ENCODE measurements around the gene PLCG2. TPM values are rescaled to one million over a fixed set of nuclear protein-coding genes. Genes with fewer than 3 reads are reported as not detected.

PLCG2 gene
- total RNA-seq, 2 experiments from 2014 or later = 196 to 485 TPM

- H3K79me2 ChIP-seq (ENCODE audit: insufficient read depth, low read depth, low read length) = peaks cover 62% of the 10 kb centered on the region
- H3K4me3 ChIP-seq (ENCODE audit: low read depth, low read length, poor library complexity, severe bottlenecking) = peak overlapping the region; percentile 85
- peak overlapping the region; percentile 92 for H3K27ac ChIP-seq (ENCODE audit: low read depth, low read length, poor library complexity, severe bottlenecking)
- no peak overlapping the region for H2AFZ ChIP-seq (ENCODE audit: low read length)
- TF ChIP-seq, protein P1, sequence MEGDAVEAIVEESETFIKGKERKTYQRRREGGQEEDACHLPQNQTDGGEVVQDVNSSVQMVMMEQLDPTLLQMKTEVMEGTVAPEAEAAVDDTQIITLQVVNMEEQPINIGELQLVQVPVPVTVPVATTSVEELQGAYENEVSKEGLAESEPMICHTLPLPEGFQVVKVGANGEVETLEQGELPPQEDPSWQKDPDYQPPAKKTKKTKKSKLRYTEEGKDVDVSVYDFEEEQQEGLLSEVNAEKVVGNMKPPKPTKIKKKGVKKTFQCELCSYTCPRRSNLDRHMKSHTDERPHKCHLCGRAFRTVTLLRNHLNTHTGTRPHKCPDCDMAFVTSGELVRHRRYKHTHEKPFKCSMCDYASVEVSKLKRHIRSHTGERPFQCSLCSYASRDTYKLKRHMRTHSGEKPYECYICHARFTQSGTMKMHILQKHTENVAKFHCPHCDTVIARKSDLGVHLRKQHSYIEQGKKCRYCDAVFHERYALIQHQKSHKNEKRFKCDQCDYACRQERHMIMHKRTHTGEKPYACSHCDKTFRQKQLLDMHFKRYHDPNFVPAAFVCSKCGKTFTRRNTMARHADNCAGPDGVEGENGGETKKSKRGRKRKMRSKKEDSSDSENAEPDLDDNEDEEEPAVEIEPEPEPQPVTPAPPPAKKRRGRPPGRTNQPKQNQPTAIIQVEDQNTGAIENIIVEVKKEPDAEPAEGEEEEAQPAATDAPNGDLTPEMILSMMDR (conservative IDR thresholded peaks at IDR 0.05; ENCODE audit: low read length) = no peak
- TF ChIP-seq EZH2phosphoT487 (IDR thresholded peaks at IDR 0.05; ENCODE audit: borderline replicate concordance, low read depth, low read length) = no peak
- 0 out of 2 replicates have a peak, but pooled peaks cover 7% of the 10 kb centered on the region for H4K20me1 ChIP-seq (ENCODE audit: insufficient read depth, low read length)
- ChIA-PET POLR2A (interaction anchor here (0.7 to 10.1 kb wide), 13 partner anchors 9 to 94 kb away, joined by 3 to 57 read pairs (median 5); no protein-coding TSS in a partner anchor), CTCF (ENCODE audit: unreplicated experiment) (interaction anchor here (0.5 to 1.5 kb wide), 2 partner anchors 9 to 37 kb away, joined by 3 to 4 read pairs; no protein-coding TSS in a partner anchor)
- intact Hi-C loops (cut with micrococcal nuclease; ENCODE audit: unreplicated experiment) = loop anchor here (5.0 kb wide), 1 partner anchor 107 kb away; no protein-coding TSS in a partner anchor
- peak; percentile 53 for DNase-seq (ENCODE audit: low spot score)
- H3K9me3 ChIP-seq (ENCODE audit: low read length) = no peaks in the 10 kb centered on the region
- no peaks in the 10 kb centered on the region for H3K9me2 ChIP-seq (ENCODE audit: insufficient read depth, low read length)
- no TSS peak for BruUV-seq (replicated peaks)
- H3K4me1 ChIP-seq (ENCODE audit: insufficient read depth, low read length, poor library complexity, severe bottlenecking) = peaks cover 85% of the 10 kb centered on the region
- peak overlapping the region; percentile 92 for H3K4me2 ChIP-seq (ENCODE audit: low read length)
- peaks cover 31% of the 10 kb centered on the region for H3K36me3 ChIP-seq (ENCODE audit: insufficient read depth, low read length)
Observed at GRCh38 chr16:81780350-81780749, 1.3 kb downstream of the PLCG2 start.

DNA sequence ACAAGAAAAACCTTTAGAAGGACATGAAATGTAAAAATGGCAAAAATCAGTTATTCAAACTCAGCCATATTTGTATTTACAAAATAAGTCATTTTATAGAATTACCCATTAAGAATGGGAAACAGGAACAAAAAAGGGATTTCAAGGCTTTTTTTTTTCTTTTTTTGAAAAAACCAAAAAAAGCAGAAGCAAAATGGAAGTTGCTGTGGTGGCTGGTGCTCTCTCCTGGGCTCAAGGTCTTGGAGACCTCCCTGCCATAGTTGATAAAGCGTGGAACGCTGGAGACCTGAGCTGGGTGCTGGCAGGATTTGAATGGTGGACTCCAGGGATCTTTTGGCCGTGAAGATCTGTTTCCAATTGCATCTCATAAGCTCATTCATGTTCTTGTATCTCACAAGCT is 3.1 kb downstream of the PLCG2 start:
- TF ChIP-seq, protein P1 (conservative IDR thresholded peaks at IDR 0.05; ENCODE audit: low read length) = no peak
- no peak for TF ChIP-seq EZH2phosphoT487 (IDR thresholded peaks at IDR 0.05; ENCODE audit: borderline replicate concordance, low read depth, low read length)
- Histone ChIP-seq H3K27ac (ENCODE audit: low read depth, low read length, poor library complexity, severe bottlenecking) (peak overlapping the region; percentile 92), H3K36me3 (ENCODE audit: insufficient read depth, low read length) (peaks cover 49% of the 10 kb centered on the region), H3K9me2 (ENCODE audit: insufficient read depth, low read length) (no peaks in the 10 kb centered on the region), H3K9me3 (ENCODE audit: low read length) (no peaks in the 10 kb centered on the region), H3K79me2 (ENCODE audit: insufficient read depth, low read depth, low read length) (peaks cover 81% of the 10 kb centered on the region), H3K4me1 (ENCODE audit: insufficient read depth, low read length, poor library complexity, severe bottlenecking) (peaks cover 74% of the 10 kb centered on the region), H3K4me3 (ENCODE audit: low read depth, low read length, poor library complexity, severe bottlenecking) (peak overlapping the region; percentile 85), H3K4me2 (ENCODE audit: low read length) (peak overlapping the region; percentile 92), H2AFZ (ENCODE audit: low read length) (no peak overlapping the region), H4K20me1 (ENCODE audit: insufficient read depth, low read length) (0 out of 2 replicates have a peak, but pooled peaks cover 16% of the 10 kb centered on the region)
- no TSS peak for BruUV-seq (replicated peaks)
- no peak for DNase-seq (ENCODE audit: low spot score)
- intact Hi-C loops (cut with micrococcal nuclease; ENCODE audit: unreplicated experiment) = loop anchor here (5.0 kb wide), 1 partner anchor 105 kb away; no protein-coding TSS in a partner anchor
- CTCF ChIA-PET (ENCODE audit: unreplicated experiment) = interaction anchor here (0.7 to 1.2 kb wide), 4 partner anchors 31 to 96 kb away, joined by 3 read pairs; no protein-coding TSS in a partner anchor
- POLR2A ChIA-PET = interaction anchor here (0.6 to 10.1 kb wide), 16 partner anchors 8 to 58 kb away, joined by 3 to 57 read pairs (median 5); no protein-coding TSS in a partner anchor

Measured in OCI-LY7 (cell line).